ENCODE measurements around the gene ADAMTS7. TPM values are rescaled to one million over a fixed set of nuclear protein-coding genes. Genes with fewer than 3 reads are reported as not detected.
"Not testable (repeated sequence)": the region's sequence is repeated elsewhere in the genome, so short reads cannot be mapped to it uniquely, and the experiment has no call there.

ADAMTS7 gene
- total RNA-seq, 4 donors from 2014 or later, result 0.95 to 4.8 (median 1.7) TPM

DNA sequence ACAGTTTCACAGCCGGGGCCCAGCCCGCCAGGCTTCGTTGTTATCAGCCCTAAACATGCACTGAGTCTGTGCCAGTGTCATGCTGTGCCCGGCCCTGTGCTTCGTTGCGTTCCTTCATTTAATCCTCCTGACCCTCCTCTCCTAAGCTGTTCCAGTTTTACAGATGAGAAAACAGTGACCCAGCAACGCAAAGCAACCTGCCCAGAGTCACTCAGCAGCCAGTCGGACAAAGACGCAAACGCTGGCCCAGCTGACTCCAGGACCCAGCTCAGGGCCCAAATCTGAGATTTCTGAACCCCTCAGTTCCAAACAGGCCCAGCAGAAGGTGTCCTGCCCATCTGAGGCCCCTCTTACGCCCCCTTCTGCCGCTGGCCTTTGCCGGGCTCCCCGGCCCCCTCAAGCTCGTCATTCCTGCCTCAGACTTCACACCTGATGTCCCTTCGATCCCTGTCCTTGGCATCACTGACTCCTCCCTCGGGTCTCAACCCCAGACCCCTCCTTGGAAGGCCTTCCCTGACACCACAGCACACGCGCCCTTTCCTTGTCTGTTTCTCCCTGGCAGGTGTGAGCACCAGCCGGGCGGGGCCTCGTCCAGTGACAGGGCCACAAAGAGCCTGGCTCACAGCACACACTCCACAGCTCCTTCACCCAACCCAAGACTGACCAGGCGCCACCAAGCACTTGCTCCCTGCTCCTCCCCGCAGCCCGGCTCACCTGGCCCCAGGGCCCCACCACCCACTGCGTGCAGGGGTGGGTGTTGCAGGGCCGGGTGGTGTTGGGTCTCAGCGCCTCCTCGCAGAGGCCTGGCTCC, 48.1 kb downstream of the ADAMTS7 start:
- in situ Hi-C loops (cut with MboI; ENCODE audit: low pct_ligation_motif_present in 1 of 4, low pct_unique_long_range_greater_than_20kb in 1 of 4, low sequenced_read_pairs in 3 of 4) (no loop called here), intact Hi-C loops (cut with DNase I; ENCODE audit: low total_unique reads) (loop anchor here (10.0 kb wide), 1 partner anchor 122 kb away; no protein-coding TSS in a partner anchor)

DNA sequence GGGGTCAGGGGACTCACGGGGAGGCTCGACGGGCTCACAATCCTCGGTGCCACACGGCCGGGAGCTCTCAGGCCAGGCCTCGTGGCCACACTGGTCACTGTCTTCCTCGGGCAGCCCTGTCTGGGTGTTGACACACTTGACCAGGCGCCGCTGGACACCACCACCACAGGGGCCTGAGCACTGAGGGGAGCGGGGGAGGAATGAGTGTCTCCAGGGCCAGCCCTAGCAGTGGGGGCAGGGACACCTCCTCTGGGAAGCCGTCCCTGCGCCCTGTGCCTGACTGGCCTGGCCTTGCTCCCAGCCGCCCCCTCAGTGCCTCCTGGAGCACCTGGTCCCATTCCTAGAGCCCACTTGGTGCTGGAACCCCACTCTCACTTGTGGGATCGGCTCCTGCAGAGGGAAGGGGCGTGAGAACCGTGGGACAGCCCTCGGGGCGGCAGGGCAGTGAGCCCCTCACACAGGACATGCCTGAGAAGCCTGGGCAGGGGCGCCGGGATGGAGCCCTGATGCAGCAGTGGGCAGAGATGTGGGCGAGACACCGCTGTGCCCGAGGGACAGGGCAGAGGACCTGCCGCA, 48.8 kb downstream of the ADAMTS7 start:
- H3K27me3 ChIP-seq; H3K27ac ChIP-seq; H3K36me3 ChIP-seq; DNase-seq; in situ Hi-C loops (cut with MboI; ENCODE audit: low pct_ligation_motif_present in 1 of 4, low pct_unique_long_range_greater_than_20kb in 1 of 4, low sequenced_read_pairs in 3 of 4); H3K4me3 ChIP-seq; H3K9me3 ChIP-seq: not testable (repeated sequence)
- peaks cover 3 to 14% (median 5%) of the 10 kb centered on the region in 4 donors for H3K4me1 ChIP-seq
- intact Hi-C loops (cut with DNase I; ENCODE audit: low total_unique reads), result loop anchor here (10.0 kb wide), 1 partner anchor 122 kb away; no protein-coding TSS in a partner anchor
- 93% methylated on average over 11 of the region's 25 CpGs; no CpG with 5 or more reads in 1 of the 2 donors for WGBS, 2 donors (ENCODE audit: low coverage in 1 of 2)

More for the DNA sequence above, 48.1 kb downstream of the ADAMTS7 start:
- no peak overlapping the region for H3K4me3 ChIP-seq
- no peak overlapping the region for H3K27ac ChIP-seq
- peaks cover 3 to 14% (median 5%) of the 10 kb centered on the region in 4 donors for H3K4me1 ChIP-seq
- no peaks in the 10 kb centered on the region for H3K36me3 ChIP-seq
- DNase-seq, result no peak
- 63 to 81% methylated on average over 11 to 24 of the region's 29 CpGs for WGBS, 2 donors (ENCODE audit: low coverage in 1 of 2)
- no peaks in the 10 kb centered on the region for H3K27me3 ChIP-seq
- TF ChIP-seq EP300 (IDR thresholded peaks at IDR 0.05; ENCODE audit: low read depth) (no peak), POLR2A (IDR thresholded peaks at IDR 0.05) (no peak), POLR2AphosphoS5 (IDR thresholded peaks at IDR 0.05) (no peak)
- TF ChIP-seq, protein P1, sequence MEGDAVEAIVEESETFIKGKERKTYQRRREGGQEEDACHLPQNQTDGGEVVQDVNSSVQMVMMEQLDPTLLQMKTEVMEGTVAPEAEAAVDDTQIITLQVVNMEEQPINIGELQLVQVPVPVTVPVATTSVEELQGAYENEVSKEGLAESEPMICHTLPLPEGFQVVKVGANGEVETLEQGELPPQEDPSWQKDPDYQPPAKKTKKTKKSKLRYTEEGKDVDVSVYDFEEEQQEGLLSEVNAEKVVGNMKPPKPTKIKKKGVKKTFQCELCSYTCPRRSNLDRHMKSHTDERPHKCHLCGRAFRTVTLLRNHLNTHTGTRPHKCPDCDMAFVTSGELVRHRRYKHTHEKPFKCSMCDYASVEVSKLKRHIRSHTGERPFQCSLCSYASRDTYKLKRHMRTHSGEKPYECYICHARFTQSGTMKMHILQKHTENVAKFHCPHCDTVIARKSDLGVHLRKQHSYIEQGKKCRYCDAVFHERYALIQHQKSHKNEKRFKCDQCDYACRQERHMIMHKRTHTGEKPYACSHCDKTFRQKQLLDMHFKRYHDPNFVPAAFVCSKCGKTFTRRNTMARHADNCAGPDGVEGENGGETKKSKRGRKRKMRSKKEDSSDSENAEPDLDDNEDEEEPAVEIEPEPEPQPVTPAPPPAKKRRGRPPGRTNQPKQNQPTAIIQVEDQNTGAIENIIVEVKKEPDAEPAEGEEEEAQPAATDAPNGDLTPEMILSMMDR (IDR thresholded peaks at IDR 0.05), result no peak
- H3K9me3 ChIP-seq, result no peaks in the 10 kb centered on the region

DNA sequence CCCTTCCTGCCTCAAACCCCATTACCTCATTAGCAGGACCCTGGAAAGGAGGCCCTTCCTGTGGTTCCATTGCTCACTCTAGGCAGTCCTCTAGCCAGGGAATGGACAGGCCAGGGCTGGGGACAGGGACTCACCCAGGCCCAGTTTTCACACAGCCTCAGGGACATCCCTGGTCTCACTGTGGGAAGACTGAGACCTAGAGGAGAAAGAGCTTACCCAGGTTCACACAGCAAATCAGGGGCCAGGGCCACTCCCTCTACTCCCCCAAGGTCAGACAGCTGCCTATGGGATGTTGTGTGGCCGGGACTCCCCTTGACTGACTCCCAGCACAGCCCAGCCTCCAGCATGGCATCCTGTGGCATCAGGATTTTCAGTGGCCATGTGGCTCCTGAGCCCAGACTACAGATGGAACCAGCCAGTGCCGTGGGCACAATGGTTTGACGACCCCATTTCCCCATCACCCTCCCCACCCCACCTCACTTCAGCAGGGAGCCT, 49.3 kb downstream of the ADAMTS7 start:
- in situ Hi-C loops (cut with MboI; ENCODE audit: low pct_ligation_motif_present in 1 of 4, low pct_unique_long_range_greater_than_20kb in 1 of 4, low sequenced_read_pairs in 3 of 4), result no loop called here
- H3K9me3 ChIP-seq, result no peaks in the 10 kb centered on the region
- WGBS, 2 donors (ENCODE audit: low coverage in 1 of 2), result 75% methylated on average over 3 of the region's 3 CpGs; no CpG with 5 or more reads in 1 of the 2 donors
- no peak for DNase-seq
- TF ChIP-seq POLR2AphosphoS5 (IDR thresholded peaks at IDR 0.05) (no peak), EP300 (IDR thresholded peaks at IDR 0.05; ENCODE audit: low read depth) (no peak), POLR2A (IDR thresholded peaks at IDR 0.05) (no peak)
- TF ChIP-seq, protein P1 (IDR thresholded peaks at IDR 0.05), result no peak
- H3K36me3 ChIP-seq, result no peaks in the 10 kb centered on the region
- peak overlapping the region in 3 of 4 donors; percentile 8 to 45 (median 21) for H3K27ac ChIP-seq
- H3K4me3 ChIP-seq, result no peak overlapping the region
- no peaks in the 10 kb centered on the region for H3K27me3 ChIP-seq
- H3K4me1 ChIP-seq, result peaks cover 3 to 14% (median 5%) of the 10 kb centered on the region in 4 donors
- intact Hi-C loops (cut with DNase I; ENCODE audit: low total_unique reads), result loop anchor here (2.0 to 10.0 kb wide), 2 partner anchors 47 to 123 kb away; no protein-coding TSS in a partner anchor

DNA sequence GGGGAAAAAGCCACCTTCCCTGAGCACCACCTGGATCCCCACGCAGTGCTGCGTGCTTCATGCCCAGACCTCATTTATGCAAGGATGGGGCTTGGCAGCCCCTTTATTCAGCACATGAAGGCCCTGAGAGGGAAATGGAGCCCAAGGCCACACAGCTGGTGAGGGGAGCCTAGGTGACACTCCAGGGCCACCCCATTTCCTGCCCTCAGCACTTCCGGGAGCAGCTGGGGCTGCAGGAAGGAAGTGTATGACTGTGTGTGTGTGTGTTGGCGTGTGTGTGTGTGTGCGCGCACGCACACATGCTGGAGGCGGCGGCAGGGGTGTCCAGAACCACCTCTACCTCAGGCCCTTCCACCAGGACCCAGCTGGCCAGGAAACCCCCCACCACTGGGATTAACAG, 49.8 kb downstream of the ADAMTS7 start:
- intact Hi-C loops (cut with DNase I; ENCODE audit: low total_unique reads), result loop anchor here (2.0 to 10.0 kb wide), 2 partner anchors 47 to 123 kb away; no protein-coding TSS in a partner anchor
- H3K9me3 ChIP-seq; H3K4me3 ChIP-seq; H3K27me3 ChIP-seq; H3K36me3 ChIP-seq; in situ Hi-C loops (cut with MboI; ENCODE audit: low pct_ligation_motif_present in 1 of 4, low pct_unique_long_range_greater_than_20kb in 1 of 4, low sequenced_read_pairs in 3 of 4): not testable (repeated sequence)
- 66 to 80% methylated on average over 1 to 9 of the region's 9 CpGs for WGBS, 2 donors (ENCODE audit: low coverage in 1 of 2)
- Histone ChIP-seq H3K27ac (peak overlapping the region in 3 of 4 donors; percentile 8 to 45 (median 21)), H3K4me1 (peaks cover 3 to 14% (median 5%) of the 10 kb centered on the region in 4 donors)
- DNase-seq, result peak; percentile 49

DNA sequence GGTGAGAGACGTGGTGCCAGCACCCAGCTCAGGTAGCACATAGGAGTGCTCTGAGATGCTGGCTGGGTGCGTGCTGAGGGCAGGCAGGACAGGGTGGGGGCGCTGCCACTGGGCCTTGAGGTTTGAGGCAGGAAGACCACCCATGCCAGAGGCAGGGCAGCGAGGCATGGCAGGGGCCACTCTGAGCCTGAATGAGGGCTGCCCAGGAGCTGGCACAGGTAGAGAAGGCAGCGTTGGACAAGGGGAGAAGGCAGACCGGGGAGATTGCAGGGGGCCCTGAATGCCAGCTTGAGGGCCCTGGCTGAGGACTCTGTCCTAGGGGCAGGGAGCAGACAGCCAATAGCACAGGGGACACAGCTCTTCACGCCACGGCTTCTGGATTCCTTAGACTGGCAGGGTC, 50.2 kb downstream of the ADAMTS7 start:
- TF ChIP-seq, protein P1 (IDR thresholded peaks at IDR 0.05), result no peak
- TF ChIP-seq POLR2AphosphoS5 (IDR thresholded peaks at IDR 0.05), result no peak
- TF ChIP-seq EP300 (IDR thresholded peaks at IDR 0.05; ENCODE audit: low read depth), result no peak
- TF ChIP-seq POLR2A (IDR thresholded peaks at IDR 0.05), result no peak
- H3K9me3 ChIP-seq, result no peaks in the 10 kb centered on the region
- in situ Hi-C loops (cut with MboI; ENCODE audit: low pct_ligation_motif_present in 1 of 4, low pct_unique_long_range_greater_than_20kb in 1 of 4, low sequenced_read_pairs in 3 of 4) (no loop called here), intact Hi-C loops (cut with DNase I; ENCODE audit: low total_unique reads) (loop anchor here (2.0 to 10.0 kb wide), 2 partner anchors 48 to 124 kb away; no protein-coding TSS in a partner anchor)
- H3K4me1 ChIP-seq, result peaks cover 4 to 18% (median 6%) of the 10 kb centered on the region in 4 donors
- DNase-seq, result no peak
- peak overlapping the region; percentile 8 to 50 (median 33) for H3K27ac ChIP-seq
- H3K27me3 ChIP-seq, result no peaks in the 10 kb centered on the region
- 57 to 90% methylated on average over 2 to 5 of the region's 8 CpGs for WGBS, 2 donors (ENCODE audit: low coverage in 1 of 2)
- no peak overlapping the region for H3K4me3 ChIP-seq
- H3K36me3 ChIP-seq, result no peaks in the 10 kb centered on the region

DNA sequence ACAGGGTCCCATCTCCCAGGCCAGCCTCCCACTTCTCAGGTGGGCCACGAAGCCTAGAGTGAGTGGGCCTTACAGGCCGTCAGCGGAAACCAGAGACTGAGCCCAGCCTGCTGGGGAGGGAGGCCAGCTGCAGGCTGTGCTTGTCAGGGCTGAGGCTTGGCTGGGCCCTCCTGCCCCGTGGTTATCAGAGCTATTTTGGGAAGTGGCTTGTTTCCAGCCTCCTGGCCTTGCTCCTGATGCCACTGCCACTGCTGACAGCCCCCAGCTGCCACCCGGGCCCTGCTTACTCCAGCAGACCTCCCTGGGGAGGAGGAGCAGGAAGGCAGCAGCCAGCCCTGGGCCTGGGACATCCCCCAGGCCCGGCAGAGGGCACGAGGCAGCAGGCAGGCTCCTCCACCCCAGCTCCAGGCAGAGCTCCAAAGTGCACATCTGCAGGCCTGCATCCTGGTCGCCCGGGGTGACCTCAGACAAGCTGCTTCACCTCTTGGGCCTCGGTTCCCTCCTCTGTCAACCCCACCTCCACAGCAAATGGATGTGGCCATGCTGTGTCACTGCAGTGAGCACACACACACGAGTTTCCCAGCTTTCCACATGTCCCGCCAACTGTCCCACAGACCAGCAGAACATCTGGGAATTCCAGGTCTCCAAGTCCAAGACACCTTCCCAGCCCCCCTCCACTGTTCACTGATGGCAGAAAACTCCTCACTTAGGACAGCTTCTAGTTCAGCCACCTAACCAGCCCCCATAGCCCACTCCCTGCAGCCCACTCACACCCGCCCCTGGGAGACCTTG, 51.0 kb downstream of the ADAMTS7 start:
- Histone ChIP-seq H3K4me1 (peaks cover 4 to 22% (median 6%) of the 10 kb centered on the region in 4 donors), H3K27ac (peak overlapping the region; percentile 52 to 75 (median 58))
- 52% methylated on average over 7 of the region's 13 CpGs; no CpG with 5 or more reads in 1 of the 2 donors for WGBS, 2 donors (ENCODE audit: low coverage in 1 of 2)
- intact Hi-C loops (cut with DNase I; ENCODE audit: low total_unique reads), result loop anchor here (2.0 to 10.0 kb wide), 2 partner anchors 49 to 125 kb away; no protein-coding TSS in a partner anchor
- H3K4me3 ChIP-seq; H3K27me3 ChIP-seq; DNase-seq; H3K36me3 ChIP-seq; in situ Hi-C loops (cut with MboI; ENCODE audit: low pct_ligation_motif_present in 1 of 4, low pct_unique_long_range_greater_than_20kb in 1 of 4, low sequenced_read_pairs in 3 of 4); H3K9me3 ChIP-seq: not testable (repeated sequence)
